Neural progenitor cell (in vitro differentiated cells): Measurements from ENCODE around the gene CRB2.

Source experiments
- EZH2 ChIP-seq: fragments of 200-600 bp; sonication (generic); IDR thresholded peaks from 2 replicates; pipeline ENCODE4 v1.6.1; 2017; ENCODE audit warnings: antibody characterized with exemption, mild to moderate bottlenecking, moderate library complexity
- TF ChIP-seq, protein P1 (sequence below): fragments of 200-600 bp; sonication (generic); IDR thresholded peaks from 2 replicates; pipeline ENCODE4 v1.5.1; 2017; ENCODE audit warnings: antibody characterized with exemption, mild to moderate bottlenecking

DNA sequence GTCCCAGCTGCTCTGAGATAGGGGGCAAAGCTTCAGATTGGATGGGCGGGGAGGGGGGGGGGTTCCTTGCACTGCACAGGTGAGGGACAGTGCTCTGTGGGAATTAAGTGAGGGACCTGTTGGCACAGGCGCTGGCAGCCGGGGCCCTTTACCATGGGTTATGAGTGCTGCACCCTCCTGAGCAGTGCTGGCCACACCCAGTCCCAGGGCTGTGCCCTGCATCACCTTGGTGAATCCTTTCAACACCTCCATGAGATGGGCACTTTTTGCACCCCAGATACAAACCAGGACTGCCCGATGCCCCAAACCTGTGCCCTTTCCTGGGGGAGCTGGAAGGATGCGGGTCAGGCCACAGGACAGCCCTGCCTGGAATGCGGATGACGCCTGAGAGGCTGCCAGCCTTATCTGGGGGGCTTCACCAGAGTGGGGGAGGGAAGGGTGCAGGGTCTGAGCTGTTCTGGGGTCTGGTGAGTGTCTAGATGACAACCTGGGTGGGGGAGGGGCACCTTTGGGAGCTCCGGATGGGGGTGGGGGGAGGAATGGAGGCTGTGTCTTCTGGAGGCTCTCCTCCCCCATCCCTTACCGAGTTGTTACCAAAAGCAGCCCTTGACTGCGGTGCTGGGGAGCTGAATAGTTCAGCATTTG lies 5.2 kb downstream of the CRB2 start:
- TF ChIP-seq, protein P1, sequence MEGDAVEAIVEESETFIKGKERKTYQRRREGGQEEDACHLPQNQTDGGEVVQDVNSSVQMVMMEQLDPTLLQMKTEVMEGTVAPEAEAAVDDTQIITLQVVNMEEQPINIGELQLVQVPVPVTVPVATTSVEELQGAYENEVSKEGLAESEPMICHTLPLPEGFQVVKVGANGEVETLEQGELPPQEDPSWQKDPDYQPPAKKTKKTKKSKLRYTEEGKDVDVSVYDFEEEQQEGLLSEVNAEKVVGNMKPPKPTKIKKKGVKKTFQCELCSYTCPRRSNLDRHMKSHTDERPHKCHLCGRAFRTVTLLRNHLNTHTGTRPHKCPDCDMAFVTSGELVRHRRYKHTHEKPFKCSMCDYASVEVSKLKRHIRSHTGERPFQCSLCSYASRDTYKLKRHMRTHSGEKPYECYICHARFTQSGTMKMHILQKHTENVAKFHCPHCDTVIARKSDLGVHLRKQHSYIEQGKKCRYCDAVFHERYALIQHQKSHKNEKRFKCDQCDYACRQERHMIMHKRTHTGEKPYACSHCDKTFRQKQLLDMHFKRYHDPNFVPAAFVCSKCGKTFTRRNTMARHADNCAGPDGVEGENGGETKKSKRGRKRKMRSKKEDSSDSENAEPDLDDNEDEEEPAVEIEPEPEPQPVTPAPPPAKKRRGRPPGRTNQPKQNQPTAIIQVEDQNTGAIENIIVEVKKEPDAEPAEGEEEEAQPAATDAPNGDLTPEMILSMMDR = no peak
- TF ChIP-seq EZH2 = no peak
